Measurements from ENCODE around the gene RFK.

DNA sequence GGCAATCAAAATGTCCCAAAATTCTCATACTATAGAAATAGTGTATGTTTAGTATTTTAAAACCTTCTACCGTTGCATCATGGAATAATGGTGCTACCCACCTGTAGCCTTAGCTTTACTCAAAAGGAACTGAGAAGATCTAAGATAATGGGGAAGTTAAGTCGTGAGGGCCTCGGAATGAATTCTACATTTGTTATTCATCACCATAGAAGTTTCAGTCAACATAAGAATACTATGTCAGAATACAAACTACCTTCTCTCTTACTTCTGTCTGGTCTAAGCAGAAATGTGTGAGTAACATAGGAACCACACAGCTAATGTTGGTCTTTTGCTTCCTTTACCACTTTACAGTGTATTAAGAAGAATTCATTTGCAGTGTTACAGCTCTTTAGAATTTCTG lies 43.2 kb downstream of the RFK start:
- no peak for TF ChIP-seq CTCF (IDR thresholded peaks at IDR 0.05)
- no peak for TF ChIP-seq POLR2A (IDR thresholded peaks at IDR 0.05)

Data from thyroid gland (tissue), 4 donors.